Astrocyte of the spinal cord (primary cell): ENCODE results near the gene OSMR.

Source experiments
- DNase-seq: peaks from one replicate; pipeline ENCODE4 v3.0.0; 2011; ENCODE audit warnings: low read depth, low spot score
- H3K4me3 ChIP-seq: 2 replicates; pipeline ENCODE4 v1.5.1; 2011; ENCODE audit warnings: low read depth, mild to moderate bottlenecking, low read length, moderate library complexity
- CTCF ChIP-seq: IDR thresholded peaks from 2 replicates; pipeline ENCODE4 v1.5.1; 2012; ENCODE audit warnings: low read depth, mild to moderate bottlenecking, low read length, inconsistent platforms
- in situ Hi-C: cut with HindIII; loops from 2 replicates; pipeline ENCODE4 v1.10.0; 2017; ENCODE audit warnings: low sequenced_read_pairs

The OSMR gene

DNA sequence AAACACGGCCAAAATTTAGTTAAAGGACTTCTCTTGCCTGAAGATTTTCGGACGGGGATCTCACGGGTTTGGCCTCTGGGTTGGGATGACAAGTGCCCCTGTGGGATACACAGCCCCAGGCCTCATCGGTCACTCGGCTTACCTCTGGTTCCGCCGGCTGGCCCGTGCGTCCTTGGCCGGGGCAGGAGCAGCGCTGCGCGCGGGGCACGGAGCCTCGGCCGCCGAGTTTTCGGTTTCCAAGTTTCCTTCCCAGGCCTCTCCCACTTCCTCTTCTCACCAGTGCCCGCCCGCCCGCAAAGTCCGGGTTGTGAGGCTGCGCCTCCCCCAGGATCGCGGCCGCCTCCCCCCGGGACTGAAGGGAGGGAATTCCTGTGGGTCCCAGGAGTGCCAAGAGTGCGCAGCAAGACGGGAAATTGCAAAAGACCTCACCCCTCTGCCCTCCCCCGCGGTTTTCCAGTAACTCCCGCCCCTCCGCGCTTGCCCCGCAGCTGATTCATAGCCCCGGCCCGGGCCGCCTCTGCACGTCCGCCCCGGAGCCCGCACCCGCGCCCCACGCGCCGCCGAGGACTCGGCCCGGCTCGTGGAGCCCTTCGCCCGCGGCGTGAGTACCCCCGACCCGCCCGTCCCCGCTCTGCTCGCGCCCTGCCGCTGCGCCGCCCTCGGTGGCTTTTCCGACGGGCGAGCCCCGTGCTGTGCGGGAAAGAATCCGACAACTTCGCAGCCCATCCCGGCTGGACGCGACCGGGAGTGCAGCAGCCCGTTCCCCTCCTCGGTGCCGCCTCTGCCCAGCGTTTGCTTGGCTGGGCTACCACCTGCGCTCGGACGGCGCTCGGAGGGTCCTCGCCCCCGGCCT, at the start of gene OSMR:
Gene OSMR, plus strand, starts transcription at position 487 of the 853 bp plus-strand sequence. CDS start 23,033 bp downstream, outside the sequence.
- H3K4me3 ChIP-seq: peak within 1 kb of the TSS; percentile 85
- in situ Hi-C loops: no loop called here
- peak; percentile 99 for DNase-seq
- no peak for TF ChIP-seq CTCF

GRCh38 chr5:38796742-38797108, 49.1 kb upstream of the OSMR start:
- in situ Hi-C loops: no loop called here
- no peak for DNase-seq
- H3K4me3 ChIP-seq: no peak overlapping the region
- no peak for TF ChIP-seq CTCF

GRCh38 chr5:38797838-38798237, 48.0 kb upstream of the OSMR start:
- no peak for DNase-seq
- no peak overlapping the region for H3K4me3 ChIP-seq
- in situ Hi-C loops: no loop called here
- no peak for TF ChIP-seq CTCF

DNA sequence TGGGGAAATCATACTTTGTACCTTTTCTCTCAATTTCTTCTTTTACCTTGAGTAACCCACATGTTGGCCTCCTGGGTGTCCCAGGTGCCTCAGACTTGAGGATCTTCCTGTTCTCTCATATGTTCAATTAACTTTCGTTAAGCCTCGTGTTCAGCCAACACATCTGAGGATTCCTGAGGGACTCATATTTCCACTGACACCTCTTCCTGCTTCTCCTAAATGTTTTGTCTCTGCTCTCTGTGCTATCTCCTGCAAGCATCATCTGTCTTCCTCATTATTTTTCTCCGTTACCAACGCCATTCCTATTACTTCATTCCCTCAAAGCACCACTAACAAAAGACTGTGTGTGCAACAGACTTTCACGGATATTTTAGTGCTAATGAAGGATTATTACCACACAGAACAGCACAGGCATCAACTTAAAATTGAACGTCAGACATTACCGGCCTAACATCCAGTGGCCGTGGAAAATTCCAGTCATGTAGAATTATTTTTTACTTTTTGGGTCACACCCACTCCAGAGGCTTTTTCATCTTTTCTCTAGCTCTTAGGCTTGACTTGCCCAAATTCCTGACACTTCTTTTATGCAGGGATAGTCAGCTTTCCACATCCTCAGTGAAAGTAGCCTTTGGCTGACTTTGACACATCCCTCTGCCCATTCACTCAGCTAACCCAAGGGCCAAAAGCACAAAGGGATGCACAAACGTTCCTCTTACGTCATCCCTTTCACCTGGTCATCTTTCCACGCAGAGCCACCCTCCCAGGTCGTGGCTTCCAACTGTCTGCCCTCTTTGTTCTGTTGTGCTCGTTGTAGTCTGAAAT, 46.0 kb upstream of the OSMR start:
- no peak for TF ChIP-seq CTCF
- DNase-seq: no peak
- in situ Hi-C loops: no loop called here
- no peak overlapping the region for H3K4me3 ChIP-seq

- no peak overlapping the region for H3K4me3 ChIP-seq
- TF ChIP-seq CTCF: no peak
- no peak for DNase-seq
- in situ Hi-C loops: no loop called here
Observed at GRCh38 chr5:38800515-38800914, 45.3 kb upstream of the OSMR start.

- H3K4me3 ChIP-seq: no peak overlapping the region
- in situ Hi-C loops: no loop called here
- no peak for TF ChIP-seq CTCF
- DNase-seq: no peak
Observed at GRCh38 chr5:38802125-38802524, 43.7 kb upstream of the OSMR start.
